NCI-H2107 (cell line): ENCODE data around the gene ALOX5AP.
A peak's percentile ranks its signal among the peaks of the same experiment; 100 is the strongest.

ENCODE experiments used
- DNase-seq: peaks from one replicate; lab custom pipeline; 2025; lab: John Stamatoyannopoulos, UW

ALOX5AP gene

GRCh38 chr13:30714629-30715371, 20.5 kb upstream of the ALOX5AP start:
- no peak for DNase-seq

GRCh38 chr13:30715372-30715756, 20.0 kb upstream of the ALOX5AP start:
- DNase-seq, result no peak

- no peak for DNase-seq
These were observed 19.5 kb upstream of the ALOX5AP start for GRCh38 chr13:30715837-30716236.

GRCh38 chr13:30718661-30719524, 16.4 kb upstream of the ALOX5AP start:
- no peak for DNase-seq

GRCh38 chr13:30719525-30719914, 15.8 kb upstream of the ALOX5AP start:
- no peak for DNase-seq

GRCh38 chr13:30720172-30720869, 15.0 kb upstream of the ALOX5AP start:
- no peak for DNase-seq

GRCh38 chr13:30721936-30722335, 13.4 kb upstream of the ALOX5AP start:
- no peak for DNase-seq

GRCh38 chr13:30722361-30722760, 13.0 kb upstream of the ALOX5AP start:
- DNase-seq, result no peak

- no peak for DNase-seq
These were observed 10.6 kb upstream of the ALOX5AP start for GRCh38 chr13:30724778-30725177.

- DNase-seq, result no peak
These were observed 9.8 kb upstream of the ALOX5AP start for GRCh38 chr13:30725326-30726085.

GRCh38 chr13:30726192-30726591, 9.2 kb upstream of the ALOX5AP start:
- no peak for DNase-seq

- DNase-seq, result no peak
These were observed 7.6 kb upstream of the ALOX5AP start for GRCh38 chr13:30727491-30728355.

- DNase-seq, result no peak
These were observed 5.5 kb upstream of the ALOX5AP start for GRCh38 chr13:30729801-30730200.

- no peak for DNase-seq
These were observed 4.8 kb upstream of the ALOX5AP start for GRCh38 chr13:30730526-30730925.

- DNase-seq, result peak; percentile 7
These were observed 3.8 kb upstream of the ALOX5AP start for GRCh38 chr13:30731361-30732045.

GRCh38 chr13:30732046-30732390, 3.3 kb upstream of the ALOX5AP start:
- no peak for DNase-seq

GRCh38 chr13:30734439-30734838, 904 bp upstream of the ALOX5AP start:
- no peak for DNase-seq

GRCh38 chr13:30735872-30736175, 481 bp downstream of the ALOX5AP start:
- DNase-seq, result no peak

GRCh38 chr13:30736461-30737320, 1.3 kb downstream of the ALOX5AP start:
- no peak for DNase-seq
